GM12878 (cell line): ENCODE results near the gene HOOK2. TPM values are rescaled to one million over a fixed set of nuclear protein-coding genes. Genes with fewer than 3 reads are reported as not detected.

ENCODE experiments used
- BCL11A ChIP-seq: IDR thresholded peaks from 2 replicates; pipeline ENCODE4 v1.6.1; 2011; ENCODE audit warnings: low read depth, low read length
- BHLHE40 ChIP-seq, 2 experiments: fragments of 450-650 bp in 1 of 2; IDR thresholded peaks; 2 replicates each; pipeline ENCODE4 v1.6.1; 2011 to 2017; ENCODE audit warnings: low read depth in 2 of 2, borderline replicate concordance in 1 of 2, improper control_type of control experiment in 1 of 2, low read length in 1 of 2, mild to moderate bottlenecking in 1 of 2
- CBFB ChIP-seq: IDR thresholded peaks from 2 replicates; pipeline ENCODE4 v1.6.1; 2016; ENCODE audit warnings: antibody characterized with exemption, low read depth
- CUX1 ChIP-seq: IDR thresholded peaks from 2 replicates; pipeline ENCODE4 v1.6.1; 2012; ENCODE audit warnings: improper control_type of control experiment, low read depth, low read length; ENCODE audit not compliant: insufficient replicate concordance
- GABPA ChIP-seq: IDR thresholded peaks from 2 replicates; pipeline ENCODE4 v1.6.1; 2014; ENCODE audit warnings: antibody characterized with exemption, low read depth, mild to moderate bottlenecking, inconsistent platforms
- HDGF ChIP-seq: fragments of 450-650 bp; IDR thresholded peaks from 2 replicates; pipeline ENCODE4 v1.6.1; 2016; ENCODE audit warnings: antibody characterized with exemption
- IKZF1 ChIP-seq: fragments of 450-650 bp; conservative IDR thresholded peaks from 2 replicates; pipeline ENCODE4 v1.6.1; 2017; ENCODE audit warnings: antibody characterized with exemption, mild to moderate bottlenecking
- IRF4 ChIP-seq: IDR thresholded peaks from 2 replicates; pipeline ENCODE4 v1.6.1; 2011; ENCODE audit warnings: low read depth, low read length
- MEF2B ChIP-seq: fragments of 450-650 bp; IDR thresholded peaks from 2 replicates; pipeline ENCODE4 v1.6.1; 2018; ENCODE audit warnings: mild to moderate bottlenecking, moderate library complexity; ENCODE audit not compliant: partially characterized antibody, poor library complexity, severe bottlenecking
- MTA2 ChIP-seq: fragments of 450-650 bp; IDR thresholded peaks from 2 replicates; pipeline ENCODE4 v1.6.1; 2016; ENCODE audit warnings: low read depth, mild to moderate bottlenecking, moderate library complexity
- NFYB ChIP-seq: IDR thresholded peaks from 2 replicates; pipeline ENCODE4 v1.6.1; 2011; ENCODE audit warnings: low read depth, mild to moderate bottlenecking, low read length, improper control_type of control experiment, moderate library complexity; ENCODE audit not compliant: insufficient read depth
- PAX5 ChIP-seq: IDR thresholded peaks from 2 replicates; pipeline ENCODE4 v1.6.1; 2011; ENCODE audit warnings: low read depth, low read length, borderline replicate concordance
- POLR2AphosphoS2 ChIP-seq: IDR thresholded peaks from 2 replicates; pipeline ENCODE4 v1.6.1; 2011; ENCODE audit warnings: low read depth, mild to moderate bottlenecking, low read length, improper control_type of control experiment, moderate library complexity
- RELA ChIP-seq: fragments of 450-650 bp; IDR thresholded peaks from 2 replicates; pipeline ENCODE4 v1.8.0; 2014; ENCODE audit warnings: borderline replicate concordance; ENCODE audit not compliant: partially characterized antibody
- RELB ChIP-seq: fragments of 450-650 bp; IDR thresholded peaks from 2 replicates; pipeline ENCODE4 v1.6.1; 2017; ENCODE audit warnings: low read depth, mild to moderate bottlenecking, moderate library complexity
- SKIL ChIP-seq: fragments of 450-650 bp; IDR thresholded peaks from 2 replicates; pipeline ENCODE4 v1.6.1; 2017; ENCODE audit warnings: mild to moderate bottlenecking, low read depth, inconsistent platforms; ENCODE audit not compliant: poor library complexity, severe bottlenecking
- SMARCA5 ChIP-seq: fragments of 450-650 bp; IDR thresholded peaks from 2 replicates; pipeline ENCODE4 v1.6.1; 2017; ENCODE audit warnings: mild to moderate bottlenecking
- SP1 ChIP-seq: IDR thresholded peaks from one replicate; pipeline ENCODE4 v1.6.1; 2011; ENCODE audit warnings: low read depth, low read length
- USF1 ChIP-seq: IDR thresholded peaks from 2 replicates; pipeline ENCODE4 v1.6.1; 2011; ENCODE audit warnings: borderline replicate concordance, low read depth, mild to moderate bottlenecking, moderate library complexity, mixed read lengths, low read length; ENCODE audit not compliant: insufficient read depth; ENCODE audit errors: extremely low read length
- polyA plus RNA-seq, 11 experiments: library from polyadenylated mRNA; depleted of rRNA in 4 of 11; unstranded in 6 of 11; stranded (reverse) in 5 of 11; fragments of >200 nt; fragmentation: Nextera tagmentation in 4 of 11; fragmentation: Illumina TruSeq in 1 of 11; extraction: Ambion mirVana in 4 of 11; extraction: Trizol in 1 of 11; gene quantifications; 1 replicate in 1 of 11; 2 replicates in 10 of 11; pipeline versions ENCODE4 v1.2.1 to v1.2.3, GENCODE V29; 2011 to 2016; ENCODE audit warnings: inconsistent platforms in 2 of 11, missing spikeins in 2 of 11, low read depth in 1 of 11
- total RNA-seq, 4 experiments: library from RNA; depleted of rRNA in 3 of 4; stranded (reverse); fragments of >200 nt in 3 of 4; fragmentation: Illumina TruSeq in 1 of 4; extraction: Trizol in 1 of 4; gene quantifications; 2 replicates each; pipeline versions ENCODE4 v1.2.1 to v1.2.3, GENCODE V29; 2013 to 2021

Gene HOOK2
- total and polyA plus RNA-seq, 10 of the 15 experiments (the other 5 are each of a cell fraction or from before 2014, with no cell fraction given): 1.5 to 9.6 (median 6.2) TPM

GRCh38 chr19:12796146-12797071 is 21.1 kb upstream of the HOOK2 start (continued):
- TF ChIP-seq SKIL (no peak), RELB (0 out of 2 replicates have a peak, but pooled peaks have one; percentile 54), BHLHE40 (IDR thresholded peaks at IDR 0.05; ENCODE audit: borderline replicate concordance in 1 of 2, low read depth in 2 of 2, low read length in 1 of 2) (peak; percentile 52 to 59; a peak in 2 of 4 replicates), POLR2AphosphoS2 (0 out of 2 replicates have a peak, but pooled peaks have one; percentile 46), SMARCA5 (peak; percentile 70; the same call in 1 of the 2 replicates), PAX5 (no peak), NFYB (no peak), USF1 (no peak), HDGF (peak; percentile 52; the same call in 1 of the 2 replicates), IKZF1 (peak; percentile 61; the same call in 1 of the 2 replicates), BCL11A (no peak), CBFB (peak; percentile 64; the same call in 1 of the 2 replicates), GABPA (no peak), IRF4 (peak; percentile 71; the same call in 1 of the 2 replicates), MTA2 (no peak; the same call in 1 of the 2 replicates), SP1 (peak; percentile 22), CUX1 (no peak), RELA (peak; percentile 77), MEF2B (peak; percentile 17)
